HEK293T (cell line): ENCODE data around the gene FSIP1.

Experiments used
- CTCF ChIA-PET: fragments of 350-600 bp; formaldehyde crosslinking; extraction: SDS; loops from one replicate; lab custom pipeline; 2021; ENCODE audit warnings: antibody characterized with exemption, inconsistent platforms; lab: Yijun Ruan, JAX
- POLR2A ChIA-PET: fragments of 350-600 bp; formaldehyde crosslinking; extraction: SDS; loops from one replicate; lab custom pipeline; 2020; ENCODE audit warnings: antibody characterized with exemption, inconsistent platforms; lab: Yijun Ruan, JAX
- DNase-seq: peaks from one replicate; pipeline ENCODE4 v3.0.0; 2012; ENCODE audit warnings: mixed read lengths; ENCODE audit errors: extremely low spot score
- ARNT ChIP-seq: fragments of 450-650 bp; IDR thresholded peaks from 2 replicates; pipeline ENCODE4 v1.6.1; 2017; ENCODE audit warnings: mild to moderate bottlenecking
- BHLHE40 ChIP-seq: fragments of 450-650 bp; IDR thresholded peaks from 2 replicates; pipeline ENCODE4 v1.6.1; 2016; ENCODE audit warnings: mild to moderate bottlenecking, moderate library complexity, borderline replicate concordance
- CTBP1 ChIP-seq: fragments of 450-650 bp; IDR thresholded peaks from 2 replicates; pipeline ENCODE4 v1.6.1; 2016; ENCODE audit warnings: borderline replicate concordance
- ELF4 ChIP-seq: fragments of 450-650 bp; IDR thresholded peaks from 2 replicates; pipeline ENCODE4 v1.6.1; 2017; ENCODE audit warnings: antibody characterized with exemption
- FOXA1 ChIP-seq: fragments of 450-650 bp; IDR thresholded peaks from 2 replicates; pipeline ENCODE4 v1.6.1; 2016; ENCODE audit warnings: mild to moderate bottlenecking
- FOXK2 ChIP-seq: fragments of 450-650 bp; IDR thresholded peaks from 2 replicates; pipeline ENCODE4 v1.6.1; 2016; ENCODE audit warnings: mild to moderate bottlenecking
- FOXM1 ChIP-seq: fragments of 450-650 bp; IDR thresholded peaks from 2 replicates; pipeline ENCODE4 v1.6.1; 2017; ENCODE audit warnings: mild to moderate bottlenecking, borderline replicate concordance
- HDGF ChIP-seq: fragments of 450-650 bp; IDR thresholded peaks from 2 replicates; pipeline ENCODE4 v1.6.1; 2017; ENCODE audit warnings: antibody characterized with exemption, borderline replicate concordance
- L3MBTL2 ChIP-seq: fragments of 450-650 bp; conservative IDR thresholded peaks from 2 replicates; pipeline ENCODE4 v1.6.1; 2016; ENCODE audit warnings: mild to moderate bottlenecking
- LEF1 ChIP-seq: fragments of 450-650 bp; IDR thresholded peaks from 2 replicates; pipeline ENCODE4 v1.6.1; 2017; ENCODE audit warnings: mild to moderate bottlenecking, borderline replicate concordance
- NFRKB ChIP-seq: fragments of 450-650 bp; IDR thresholded peaks from 2 replicates; pipeline ENCODE4 v1.6.1; 2016; ENCODE audit warnings: mild to moderate bottlenecking, moderate library complexity
- PKNOX1 ChIP-seq: fragments of 450-650 bp; IDR thresholded peaks from 2 replicates; pipeline ENCODE4 v1.6.1; 2016
- SP1 ChIP-seq: fragments of 450-650 bp; IDR thresholded peaks from 2 replicates; pipeline ENCODE4 v1.6.1; 2017
- SUZ12 ChIP-seq: fragments of 450-650 bp; IDR thresholded peaks from 2 replicates; pipeline ENCODE4 v1.6.1; 2016; ENCODE audit warnings: mild to moderate bottlenecking
- TARDBP ChIP-seq: fragments of 450-650 bp; IDR thresholded peaks from 2 replicates; pipeline ENCODE4 v1.6.1; 2016
- ZNF384 ChIP-seq: fragments of 450-650 bp; IDR thresholded peaks from 2 replicates; pipeline ENCODE4 v1.6.1; 2016

Gene FSIP1

GRCh38 chr15:39553947-39554693 lies 228.5 kb downstream of the FSIP1 start:
- TF ChIP-seq SP1: no peak
- TF ChIP-seq ELF4: no peak
- no peak for TF ChIP-seq HDGF
- TF ChIP-seq BHLHE40: no peak
- no peak for TF ChIP-seq SUZ12
- TF ChIP-seq L3MBTL2: no peak
- no peak for TF ChIP-seq TARDBP
- TF ChIP-seq NFRKB: no peak
- no peak for TF ChIP-seq CTBP1
- DNase-seq: no peak
- ChIA-PET POLR2A (no interaction called here), CTCF (no interaction called here)

- ChIA-PET CTCF (no interaction called here), POLR2A (no interaction called here)
- DNase-seq: no peak
- TF ChIP-seq LEF1 (no peak), ARNT (no peak), CTBP1 (no peak), BHLHE40 (no peak), ELF4 (no peak), FOXM1 (no peak), TARDBP (no peak), SUZ12 (no peak)
These were observed 230.1 kb downstream of the FSIP1 start for GRCh38 chr15:39552556-39552955.

GRCh38 chr15:39551476-39551875 lies 231.2 kb downstream of the FSIP1 start:
- no peak for DNase-seq
- TF ChIP-seq FOXA1: no peak
- TF ChIP-seq BHLHE40: no peak
- no peak for TF ChIP-seq ARNT
- no peak for TF ChIP-seq HDGF
- TF ChIP-seq SUZ12: no peak
- no peak for TF ChIP-seq SP1
- TF ChIP-seq L3MBTL2: no peak
- TF ChIP-seq TARDBP: no peak
- no peak for TF ChIP-seq ZNF384
- no peak for TF ChIP-seq ELF4
- TF ChIP-seq FOXM1: no peak
- TF ChIP-seq PKNOX1: no peak
- no peak for TF ChIP-seq CTBP1
- no peak for TF ChIP-seq LEF1
- no peak for TF ChIP-seq NFRKB
- no peak for TF ChIP-seq FOXK2
- CTCF ChIA-PET: no interaction called here
- POLR2A ChIA-PET: no interaction called here
